H7 (cell line): ENCODE data around the gene ESPL1. TPM values are rescaled to one million over a fixed set of nuclear protein-coding genes. Genes with fewer than 3 reads are reported as not detected.
A peak's percentile ranks its signal among the peaks of the same experiment; 100 is the strongest.

ENCODE experiments used
- DNase-seq: peaks from one replicate; pipeline ENCODE4 v3.0.0; 2012
- H3K27me3 ChIP-seq: 2 replicates; pipeline ENCODE4 v1.6.0; 2011; ENCODE audit warnings: mild to moderate bottlenecking, low read length; ENCODE audit not compliant: control insufficient read depth, insufficient read depth
- H3K36me3 ChIP-seq: replicated peaks from 2 replicates; pipeline ENCODE4 v1.5.1; 2011; ENCODE audit warnings: low read length; ENCODE audit not compliant: control insufficient read depth, insufficient read depth
- H3K4me3 ChIP-seq: 2 replicates; pipeline ENCODE4 v1.5.1; 2011; ENCODE audit warnings: low read depth, mild to moderate bottlenecking, control low read depth, low read length, moderate library complexity; ENCODE audit not compliant: insufficient read depth
- total RNA-seq: library from RNA; depleted of rRNA; stranded (reverse); fragments of >200 nt; shearing (Covaris generic); gene quantifications from 2 replicates; pipeline ENCODE4 v1.2.3, GENCODE V29; 2014

Gene ESPL1
- total RNA-seq, 1 experiment from 2014 or later, result 46.2 TPM

- H3K4me3 ChIP-seq, result no peak overlapping the region
- H3K36me3 ChIP-seq, result no peaks in the 10 kb centered on the region
- H3K27me3 ChIP-seq, result no peaks in the 10 kb centered on the region; the same call in 1 of the 2 replicates
- peak; percentile 11 for DNase-seq
These were observed 31.5 kb upstream of the ESPL1 start for GRCh38 chr12:53236443-53237111.

- DNase-seq, result no peak
- no peaks in the 10 kb centered on the region for H3K36me3 ChIP-seq
- H3K27me3 ChIP-seq, result no peaks in the 10 kb centered on the region
- no peak overlapping the region for H3K4me3 ChIP-seq
These were observed 28.3 kb upstream of the ESPL1 start for GRCh38 chr12:53239643-53240258.

- peak; percentile 83 for DNase-seq
- Histone ChIP-seq H3K27me3 (no peaks in the 10 kb centered on the region), H3K36me3 (no peaks in the 10 kb centered on the region), H3K4me3 (no peak overlapping the region)
These were observed 26.3 kb upstream of the ESPL1 start for GRCh38 chr12:53241623-53242412.

GRCh38 chr12:53244337-53244736 lies 23.8 kb upstream of the ESPL1 start:
- H3K4me3 ChIP-seq, result no peak overlapping the region
- H3K36me3 ChIP-seq, result no peaks in the 10 kb centered on the region
- no peak for DNase-seq
- H3K27me3 ChIP-seq, result no peaks in the 10 kb centered on the region

- no peak for DNase-seq
- Histone ChIP-seq H3K36me3 (no peaks in the 10 kb centered on the region), H3K27me3 (no peaks in the 10 kb centered on the region), H3K4me3 (no peak overlapping the region)
These were observed 22.8 kb upstream of the ESPL1 start for GRCh38 chr12:53245286-53245685.

- peak; percentile 99 for DNase-seq
- peak overlapping the region; percentile 85 for H3K4me3 ChIP-seq
- no peaks in the 10 kb centered on the region for H3K27me3 ChIP-seq
- no peaks in the 10 kb centered on the region; the same call in none of the 2 replicates for H3K36me3 ChIP-seq
These were observed 16.4 kb upstream of the ESPL1 start for GRCh38 chr12:53251477-53252348.

GRCh38 chr12:53252349-53252916 lies 15.7 kb upstream of the ESPL1 start:
- peak; percentile 54 for DNase-seq
- Histone ChIP-seq H3K36me3 (no peaks in the 10 kb centered on the region; the same call in none of the 2 replicates), H3K27me3 (no peaks in the 10 kb centered on the region)

GRCh38 chr12:53253298-53253697 lies 14.8 kb upstream of the ESPL1 start:
- Histone ChIP-seq H3K36me3 (no peaks in the 10 kb centered on the region; the same call in none of the 2 replicates), H3K27me3 (no peaks in the 10 kb centered on the region), H3K4me3 (no peak overlapping the region)
- no peak for DNase-seq

More at GRCh38 chr12:53252349-53252916, 15.7 kb upstream of the ESPL1 start:
- peak overlapping the region; percentile 85 for H3K4me3 ChIP-seq

GRCh38 chr12:53254816-53255545 lies 13.1 kb upstream of the ESPL1 start:
- Histone ChIP-seq H3K27me3 (no peaks in the 10 kb centered on the region), H3K4me3 (no peak overlapping the region), H3K36me3 (no peaks in the 10 kb centered on the region; the same call in none of the 2 replicates)
- no peak for DNase-seq

GRCh38 chr12:53255996-53256395 lies 12.1 kb upstream of the ESPL1 start:
- no peak for DNase-seq
- Histone ChIP-seq H3K4me3 (no peak overlapping the region), H3K27me3 (no peaks in the 10 kb centered on the region), H3K36me3 (no peaks in the 10 kb centered on the region; the same call in none of the 2 replicates)

- Histone ChIP-seq H3K36me3 (no peaks in the 10 kb centered on the region; the same call in 1 of the 2 replicates), H3K27me3 (no peaks in the 10 kb centered on the region), H3K4me3 (no peak overlapping the region)
- peak; percentile 40 for DNase-seq
These were observed 9.3 kb upstream of the ESPL1 start for GRCh38 chr12:53258541-53259539.

GRCh38 chr12:53259891-53260290 lies 8.2 kb upstream of the ESPL1 start:
- Histone ChIP-seq H3K27me3 (no peaks in the 10 kb centered on the region), H3K4me3 (no peak overlapping the region), H3K36me3 (no peaks in the 10 kb centered on the region)
- no peak for DNase-seq
